ENCODE data around the gene HAAO. TPM values are rescaled to one million over a fixed set of nuclear protein-coding genes. Genes with fewer than 3 reads are reported as not detected.

Gene HAAO
- total and polyA plus RNA-seq, 4 experiments from 2014 or later, result 0.21 to 0.44 TPM; not detected in 2

- ChIA-PET CTCF (ENCODE audit: partially characterized antibody) (no interaction called here), POLR2A (ENCODE audit: partially characterized antibody) (no interaction called here)
- intact Hi-C loops (cut with micrococcal nuclease), result loop anchor here (5.0 kb wide), 1 partner anchor 414 kb away; the partner anchor contains the start of gene ZFP36L2
- Histone ChIP-seq H3K4me3 (ENCODE audit: low read length in 2 of 2) (no peak overlapping the region), H3K4me1 (ENCODE audit: insufficient read depth, low read length) (peaks cover 9% of the 10 kb centered on the region), H3K27me3 (ENCODE audit: insufficient read depth, low read length) (no peaks in the 10 kb centered on the region), H3K27ac (ENCODE audit: low read depth, low read length) (no peak overlapping the region), H3K36me3 (ENCODE audit: insufficient read depth, low read length) (no peaks in the 10 kb centered on the region), H3K9me3 (ENCODE audit: control insufficient read depth in 1 of 2, low read length in 2 of 2) (no peaks in the 10 kb centered on the region)
- DNase-seq, result no peak
- Mint-ChIP-seq H3K4me1 (peaks cover 9 to 28% (median 15%) of the 10 kb centered on the region in 4 donors), H3K27ac (peak overlapping the region in 2 of 7 donors; percentile 18 to 79), H3K4me3 (no peak overlapping the region), H3K36me3 (peaks cover 0 to 8% of the 10 kb centered on the region in 2 donors), H3K9me3 (peaks cover 0 to 5% (median 0%) of the 10 kb centered on the region in 8 donors), H3K27me3 (peaks cover 0 to 2% of the 10 kb centered on the region in 2 donors)
Measured at GRCh38 chr2:42813763-42814162, 21.4 kb upstream of the HAAO start.

- intact Hi-C loops (cut with micrococcal nuclease), result loop anchor here (5.0 kb wide), 1 partner anchor 414 kb away; the partner anchor contains the start of gene ZFP36L2
Measured at GRCh38 chr2:42812899-42813479, 20.6 kb upstream of the HAAO start.

GRCh38 chr2:42810971-42811811, 18.8 kb upstream of the HAAO start:
- intact Hi-C loops (cut with micrococcal nuclease), result loop anchor here (1.0 to 5.0 kb wide), 7 partner anchors 16 to 971 kb away; partner anchors contain the start of genes COX7A2L, HAAO, THADA and ZFP36L2
- ChIA-PET CTCF (ENCODE audit: partially characterized antibody) (interaction anchor here (0.6 to 2.7 kb wide), 12 partner anchors 11 to 982 kb away, joined by 3 to 13 read pairs (median 4); no protein-coding TSS in a partner anchor), POLR2A (ENCODE audit: partially characterized antibody) (interaction anchor here (0.6 to 3.3 kb wide), 30 partner anchors 8 to 1551 kb away, joined by 3 to 53 read pairs (median 6); partner anchors contain the start of genes CAMKMT, COX7A2L, DYNC2LI1 and HAAO)
- H3K27ac ChIP-seq (ENCODE audit: low read depth, low read length), result peak overlapping the region; percentile 81
- peaks cover 9 to 33% (median 17%) of the 10 kb centered on the region in 4 donors for H3K4me1 Mint-ChIP-seq
- H3K27me3 ChIP-seq (ENCODE audit: insufficient read depth, low read length), result no peaks in the 10 kb centered on the region
- H3K9me3 ChIP-seq (ENCODE audit: control insufficient read depth in 1 of 2, low read length in 2 of 2), result no peaks in the 10 kb centered on the region
- H3K4me3 Mint-ChIP-seq, result peak overlapping the region; percentile 93 to 99 (median 97)
- peak overlapping the region; percentile 95 to 99 (median 99) for H3K27ac Mint-ChIP-seq
- H3K36me3 ChIP-seq (ENCODE audit: insufficient read depth, low read length), result no peaks in the 10 kb centered on the region
- H3K9me3 Mint-ChIP-seq, result peaks cover 0 to 5% (median 0%) of the 10 kb centered on the region in 8 donors
- peak overlapping the region; percentile 90 to 98 for H3K4me3 ChIP-seq (ENCODE audit: low read length in 2 of 2)
- peaks cover 0 to 8% of the 10 kb centered on the region in 2 donors for H3K36me3 Mint-ChIP-seq
- DNase-seq, result peak; percentile 51 to 64 (median 55)
- peaks cover 9% of the 10 kb centered on the region for H3K4me1 ChIP-seq (ENCODE audit: insufficient read depth, low read length)
- peaks cover 0 to 2% of the 10 kb centered on the region in 2 donors for H3K27me3 Mint-ChIP-seq

More at GRCh38 chr2:42812899-42813479, 20.6 kb upstream of the HAAO start:
- ChIA-PET CTCF (ENCODE audit: partially characterized antibody) (interaction anchor here (0.7 to 1.0 kb wide), 3 partner anchors 15 to 781 kb away, joined by 3 to 6 read pairs (median 5); no protein-coding TSS in a partner anchor), POLR2A (ENCODE audit: partially characterized antibody) (no interaction called here)
- DNase-seq, result no peak
- Histone ChIP-seq H3K4me1 (ENCODE audit: insufficient read depth, low read length) (peaks cover 9% of the 10 kb centered on the region), H3K4me3 (ENCODE audit: low read length in 2 of 2) (no peak overlapping the region), H3K36me3 (ENCODE audit: insufficient read depth, low read length) (no peaks in the 10 kb centered on the region), H3K9me3 (ENCODE audit: control insufficient read depth in 1 of 2, low read length in 2 of 2) (no peaks in the 10 kb centered on the region), H3K27me3 (ENCODE audit: insufficient read depth, low read length) (no peaks in the 10 kb centered on the region), H3K27ac (ENCODE audit: low read depth, low read length) (no peak overlapping the region)
- H3K4me1 Mint-ChIP-seq, result peaks cover 9 to 33% (median 16%) of the 10 kb centered on the region in 4 donors
- H3K36me3 Mint-ChIP-seq, result peaks cover 0 to 8% of the 10 kb centered on the region in 2 donors
- peaks cover 0 to 2% of the 10 kb centered on the region in 2 donors for H3K27me3 Mint-ChIP-seq
- peaks cover 0 to 5% (median 0%) of the 10 kb centered on the region in 8 donors for H3K9me3 Mint-ChIP-seq
- H3K27ac Mint-ChIP-seq, result peak overlapping the region in 4 of 7 donors; percentile 3 to 79 (median 75)
- H3K4me3 Mint-ChIP-seq, result peak overlapping the region in 4 of 8 donors; percentile 59 to 76 (median 61)

- no peaks in the 10 kb centered on the region for H3K36me3 ChIP-seq (ENCODE audit: insufficient read depth, low read length)
- peak; percentile 96 to 97 (median 97) for DNase-seq
- POLR2A ChIA-PET (ENCODE audit: partially characterized antibody), result interaction anchor here (0.7 to 3.3 kb wide), 34 partner anchors 9 to 1552 kb away, joined by 3 to 53 read pairs (median 6); partner anchors contain the start of genes CAMKMT, COX7A2L, DYNC2LI1 and HAAO
- Mint-ChIP-seq H3K36me3 (peaks cover 0 to 8% of the 10 kb centered on the region in 2 donors), H3K4me3 (peak overlapping the region; percentile 93 to 99 (median 97)), H3K9me3 (peaks cover 0 to 5% (median 0%) of the 10 kb centered on the region in 8 donors), H3K27ac (peak overlapping the region; percentile 95 to 99 (median 99)), H3K4me1 (peaks cover 9 to 33% (median 17%) of the 10 kb centered on the region in 4 donors), H3K27me3 (peaks cover 0 to 2% of the 10 kb centered on the region in 2 donors)
- no peaks in the 10 kb centered on the region for H3K9me3 ChIP-seq (ENCODE audit: control insufficient read depth in 1 of 2, low read length in 2 of 2)
- CTCF ChIA-PET (ENCODE audit: partially characterized antibody), result interaction anchor here (0.9 to 2.7 kb wide), 11 partner anchors 10 to 962 kb away, joined by 3 to 13 read pairs (median 4); no protein-coding TSS in a partner anchor
- H3K27ac ChIP-seq (ENCODE audit: low read depth, low read length), result peak overlapping the region; percentile 81
- H3K27me3 ChIP-seq (ENCODE audit: insufficient read depth, low read length), result no peaks in the 10 kb centered on the region
- H3K4me1 ChIP-seq (ENCODE audit: insufficient read depth, low read length), result peaks cover 9% of the 10 kb centered on the region
- peak overlapping the region; percentile 90 to 98 for H3K4me3 ChIP-seq (ENCODE audit: low read length in 2 of 2)
- intact Hi-C loops (cut with micrococcal nuclease), result loop anchor here (1.0 to 5.0 kb wide), 6 partner anchors 18 to 970 kb away; partner anchors contain the start of genes COX7A2L, HAAO, THADA and ZFP36L2
Measured at GRCh38 chr2:42810121-42810970, 18.0 kb upstream of the HAAO start.

GRCh38 chr2:42809819-42810120, 17.4 kb upstream of the HAAO start:
- H3K27me3 Mint-ChIP-seq, result peaks cover 0 to 6% of the 10 kb centered on the region in 2 donors
- H3K9me3 ChIP-seq (ENCODE audit: control insufficient read depth in 1 of 2, low read length in 2 of 2), result no peaks in the 10 kb centered on the region
- H3K4me3 Mint-ChIP-seq, result peak overlapping the region; percentile 76 to 87 (median 82)
- H3K27me3 ChIP-seq (ENCODE audit: insufficient read depth, low read length), result no peaks in the 10 kb centered on the region
- ChIA-PET POLR2A (ENCODE audit: partially characterized antibody) (interaction anchor here (0.7 to 3.3 kb wide), 27 partner anchors 9 to 1552 kb away, joined by 3 to 53 read pairs (median 6); partner anchors contain the start of genes CAMKMT, COX7A2L, DYNC2LI1 and HAAO), CTCF (ENCODE audit: partially characterized antibody) (interaction anchor here (1.0 to 2.7 kb wide), 7 partner anchors 9 to 963 kb away, joined by 3 to 13 read pairs (median 4); no protein-coding TSS in a partner anchor)
- no peaks in the 10 kb centered on the region for H3K36me3 ChIP-seq (ENCODE audit: insufficient read depth, low read length)
- H3K4me1 Mint-ChIP-seq, result peaks cover 9 to 33% (median 17%) of the 10 kb centered on the region in 4 donors
- intact Hi-C loops (cut with micrococcal nuclease), result loop anchor here (1.0 to 5.0 kb wide), 6 partner anchors 17 to 969 kb away; partner anchors contain the start of genes COX7A2L, HAAO, THADA and ZFP36L2
- peak in 2 of 5 donors; percentile 76 to 77 for DNase-seq
- H3K4me3 ChIP-seq (ENCODE audit: low read length in 2 of 2), result peak overlapping the region in 1 of 2 donors; percentile 90
- peak overlapping the region; percentile 91 to 98 (median 95) for H3K27ac Mint-ChIP-seq
- H3K9me3 Mint-ChIP-seq, result peaks cover 0 to 5% (median 0%) of the 10 kb centered on the region in 8 donors
- H3K27ac ChIP-seq (ENCODE audit: low read depth, low read length), result peak overlapping the region; percentile 81
- peaks cover 9% of the 10 kb centered on the region for H3K4me1 ChIP-seq (ENCODE audit: insufficient read depth, low read length)
- peaks cover 0 to 8% of the 10 kb centered on the region in 2 donors for H3K36me3 Mint-ChIP-seq

Measured in CD4-positive, alpha-beta memory T cell (primary cell).